Tibial artery (tissue), 4 donors: Measurements from ENCODE around the gene TCF4.

Source experiments
- DNase-seq, 2 donors: peaks; one replicate each; pipeline ENCODE4 v3.0.0-alpha.2; 2019
- H3K27ac ChIP-seq, 2 donors: fragments of 200-600 bp; sonication (generic) in 1 of 2; 1 replicate in 1 of 2; 2 replicates in 1 of 2; pipeline ENCODE4 v1.5.1; 2018 to 2019; ENCODE audit warnings: mild to moderate bottlenecking in 1 of 2
- H3K27me3 ChIP-seq, 2 donors: fragments of 200-600 bp; sonication (generic) in 1 of 2; one replicate each; pipeline versions ENCODE4 v1.5.1 to v1.6.0; 2016 to 2019
- H3K36me3 ChIP-seq, 3 donors: fragments of 200-600 bp; sonication (generic) in 2 of 3; one replicate each; pipeline ENCODE4 v1.5.1; 2016 to 2019; ENCODE audit warnings: mild to moderate bottlenecking in 2 of 3
- H3K4me1 ChIP-seq, 4 donors: fragments of 200-600 bp; sonication (generic) in 2 of 4; 1 replicate in 3 of 4; 2 replicates in 1 of 4; pipeline ENCODE4 v1.5.1; 2016 to 2019
- H3K4me3 ChIP-seq, 2 donors: fragments of 200-600 bp; sonication (generic) in 1 of 2; 1 replicate in 1 of 2; 2 replicates in 1 of 2; pipeline ENCODE4 v1.5.1; 2018 to 2019; ENCODE audit warnings: mild to moderate bottlenecking in 2 of 2
- H3K9me3 ChIP-seq, 3 donors: fragments of 200-600 bp; sonication (generic) in 1 of 3; one replicate each; pipeline ENCODE4 v1.5.1; 2016 to 2019
- CTCF ChIP-seq, 2 experiments: fragments of 200-600 bp in 1 of 2; fragments of 450-650 bp in 1 of 2; IDR thresholded peaks; one replicate each; pipeline ENCODE4 v1.5.1; 2017 to 2019; ENCODE audit warnings: antibody characterized with exemption in 2 of 2, mild to moderate bottlenecking in 1 of 2, moderate library complexity in 1 of 2
- intact Hi-C: fragments of 100-400 bp; cut with DNase I; formaldehyde crosslinking; loops from one replicate; pipeline ENCODE4 v1.15.0; 2023; ENCODE audit warnings: low total_unique reads

TCF4 gene

GRCh38 chr18:55629133-55629532 is 41.1 kb upstream of the TCF4 start:
- Histone ChIP-seq H3K4me3 (no peak overlapping the region), H3K36me3 (no peaks in the 10 kb centered on the region), H3K27me3 (no peaks in the 10 kb centered on the region), H3K9me3 (no peaks in the 10 kb centered on the region), H3K4me1 (no peaks in the 10 kb centered on the region), H3K27ac (no peak overlapping the region)
- no peak for DNase-seq
- TF ChIP-seq CTCF (IDR thresholded peaks at IDR 0.05) = no peak
- intact Hi-C loops = no loop called here

- Histone ChIP-seq H3K4me1 (no peaks in the 10 kb centered on the region), H3K27me3 (no peaks in the 10 kb centered on the region), H3K9me3 (no peaks in the 10 kb centered on the region), H3K36me3 (no peaks in the 10 kb centered on the region), H3K4me3 (no peak overlapping the region), H3K27ac (no peak overlapping the region)
- intact Hi-C loops = no loop called here
- TF ChIP-seq CTCF (IDR thresholded peaks at IDR 0.05) = no peak
- no peak for DNase-seq
Measured at GRCh38 chr18:55627007-55627406, 39.0 kb upstream of the TCF4 start.

- Histone ChIP-seq H3K4me1 (no peaks in the 10 kb centered on the region), H3K9me3 (no peaks in the 10 kb centered on the region), H3K27ac (no peak overlapping the region), H3K4me3 (no peak overlapping the region), H3K27me3 (no peaks in the 10 kb centered on the region), H3K36me3 (no peaks in the 10 kb centered on the region)
- TF ChIP-seq CTCF (IDR thresholded peaks at IDR 0.05) = no peak
- DNase-seq = no peak
- intact Hi-C loops = no loop called here
Measured at GRCh38 chr18:55625901-55626300, 37.9 kb upstream of the TCF4 start.

GRCh38 chr18:55623626-55624025 is 35.6 kb upstream of the TCF4 start:
- Histone ChIP-seq H3K4me1 (no peaks in the 10 kb centered on the region), H3K4me3 (no peak overlapping the region), H3K27ac (no peak overlapping the region), H3K9me3 (no peaks in the 10 kb centered on the region), H3K36me3 (no peaks in the 10 kb centered on the region), H3K27me3 (no peaks in the 10 kb centered on the region)
- intact Hi-C loops = no loop called here
- no peak for DNase-seq
- TF ChIP-seq CTCF (IDR thresholded peaks at IDR 0.05) = no peak

- no peak for TF ChIP-seq CTCF (IDR thresholded peaks at IDR 0.05)
Measured at GRCh38 chr18:55610506-55610905, 22.5 kb upstream of the TCF4 start.

GRCh38 chr18:55609160-55609825 is 21.3 kb upstream of the TCF4 start:
- H3K36me3 ChIP-seq = no peaks in the 10 kb centered on the region
- intact Hi-C loops = no loop called here
- TF ChIP-seq CTCF (IDR thresholded peaks at IDR 0.05) = no peak
- no peak overlapping the region for H3K27ac ChIP-seq
- no peak overlapping the region for H3K4me3 ChIP-seq
- DNase-seq = no peak
- no peaks in the 10 kb centered on the region for H3K9me3 ChIP-seq
- H3K4me1 ChIP-seq = no peaks in the 10 kb centered on the region
- no peaks in the 10 kb centered on the region for H3K27me3 ChIP-seq

More at GRCh38 chr18:55610506-55610905, 22.5 kb upstream of the TCF4 start:
- Histone ChIP-seq H3K27ac (no peak overlapping the region), H3K36me3 (no peaks in the 10 kb centered on the region), H3K27me3 (no peaks in the 10 kb centered on the region), H3K9me3 (peaks cover 0 to 3% (median 0%) of the 10 kb centered on the region in 3 donors), H3K4me1 (no peaks in the 10 kb centered on the region), H3K4me3 (no peak overlapping the region)
- intact Hi-C loops = no loop called here
- DNase-seq = no peak
